ENCODE measurements around the gene RGPD8. TPM values are rescaled to one million over a fixed set of nuclear protein-coding genes. Genes with fewer than 3 reads are reported as not detected.
A peak's percentile ranks its signal among the peaks of the same experiment; 100 is the strongest.

The RGPD8 gene
- total and polyA plus RNA-seq, 2 of the 13 experiments (the other 11 are each of a cell fraction or from before 2014, with no cell fraction given): 2.3 to 12.8 TPM

DNA sequence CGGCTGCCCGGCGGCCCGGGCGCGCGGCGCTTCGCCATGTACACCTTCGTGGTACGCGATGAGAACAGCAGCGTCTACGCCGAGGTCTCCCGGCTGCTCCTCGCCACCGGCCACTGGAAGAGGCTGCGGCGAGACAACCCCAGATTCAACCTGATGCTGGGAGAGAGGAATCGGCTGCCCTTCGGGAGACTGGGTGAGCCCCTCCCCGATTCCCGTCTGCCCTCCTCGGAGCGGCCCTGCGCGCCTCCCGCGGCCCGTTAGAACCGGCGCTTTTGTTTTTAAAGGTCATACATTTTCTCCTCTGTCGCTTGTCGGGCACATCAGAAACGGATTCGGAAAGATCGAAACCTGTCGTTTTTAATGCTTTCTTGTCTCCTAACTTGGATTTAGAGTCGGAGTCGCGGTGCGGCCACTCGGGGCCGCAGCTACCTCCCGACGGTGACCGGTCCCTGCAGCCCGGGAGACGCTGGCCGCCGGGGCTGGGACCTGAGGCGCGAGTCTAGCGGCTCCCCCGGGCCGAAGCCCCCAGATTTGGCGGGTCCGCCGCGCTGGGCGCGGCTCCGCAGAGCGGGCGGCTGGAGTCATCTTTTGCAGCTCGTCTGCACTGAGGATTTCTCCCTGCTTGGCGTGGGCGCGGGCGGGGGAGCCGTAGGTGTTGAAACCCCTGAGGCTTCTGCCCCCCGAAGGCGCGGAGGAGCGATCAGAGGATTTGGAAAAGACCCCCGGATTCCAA is 49.0 kb upstream of the RGPD8 start:
- POLR2A ChIA-PET: interaction anchor here (0.9 to 2.0 kb wide), 6 partner anchors 8 to 428 kb away, joined by 3 to 7 read pairs (median 3); partner anchors contain the start of genes TMEM87B and ZC3H8
- in situ Hi-C loops (cut with HindIII; ENCODE audit: extremely low pct_ligation_motif_present, low pct_unique_long_range_greater_than_20kb): loop anchor here (5.0 kb wide), 1 partner anchor 100 kb away; the partner anchor contains the start of gene CHCHD5
- H3K4me1 ChIP-seq (ENCODE audit: insufficient read depth, low read length): peaks cover 24% of the 10 kb centered on the region
- H3K4me2 ChIP-seq (ENCODE audit: low read depth, low read length): peak overlapping the region; percentile 76
- CTCF ChIA-PET (ENCODE audit: low intra/inter-chr PET ratio, low total read pairs): interaction anchor here (1.3 kb wide), 1 partner anchor 102 kb away, joined by 3 read pairs; the partner anchor contains the start of gene CHCHD5
- H4K20me1 ChIP-seq (ENCODE audit: insufficient read depth, low read length): no peaks in the 10 kb centered on the region
- H3K9ac ChIP-seq (ENCODE audit: insufficient read depth, low read depth, low read length): peak overlapping the region; percentile 80
- ATAC-seq: peak; percentile 24
- no peaks in the 10 kb centered on the region for H3K9me3 ChIP-seq (ENCODE audit: low read length)
- under 1% methylated on average over 63 of the region's 77 CpGs for WGBS (ENCODE audit: low lambda C conversion rate)
- peak overlapping the region; percentile 32 for H2AFZ ChIP-seq (ENCODE audit: low read length)
- BruUV-seq (replicated peaks): TSS peak; percentile 92
- intact Hi-C loops (cut with micrococcal nuclease; ENCODE audit: unreplicated experiment): loop anchor here (5.0 kb wide), 1 partner anchor 245 kb away; no protein-coding TSS in a partner anchor
- H3K36me3 ChIP-seq (replicated peaks in 1 of 2; ENCODE audit: control insufficient read depth in 1 of 2, insufficient read depth in 2 of 2, low read length in 2 of 2): peaks cover 0 to 10% of the 10 kb centered on the region in 2 experiments; a peak in 1 of 5 replicates
- peak; percentile 25 for DNase-seq (ENCODE audit: low spot score)
- peaks cover 23% of the 10 kb centered on the region for H3K79me2 ChIP-seq (ENCODE audit: insufficient read depth, low read length)
- FAIRE-seq: no peak
- peak overlapping the region; percentile 80 for H3K27ac ChIP-seq (ENCODE audit: extremely low read length, insufficient read depth, low read length)
- H3K27me3 ChIP-seq (ENCODE audit: control insufficient read depth in 1 of 2, insufficient read depth in 2 of 2, low read length in 2 of 2): no peaks in the 10 kb centered on the region; a peak in 1 of 5 replicates
- peak overlapping the region; percentile 97 to 99 (median 98) for H3K4me3 ChIP-seq (replicated peaks in 1 of 3; ENCODE audit: insufficient read depth in 1 of 3, low read depth in 2 of 3, low read length in 3 of 3)
- TF ChIP-seq, protein P1, sequence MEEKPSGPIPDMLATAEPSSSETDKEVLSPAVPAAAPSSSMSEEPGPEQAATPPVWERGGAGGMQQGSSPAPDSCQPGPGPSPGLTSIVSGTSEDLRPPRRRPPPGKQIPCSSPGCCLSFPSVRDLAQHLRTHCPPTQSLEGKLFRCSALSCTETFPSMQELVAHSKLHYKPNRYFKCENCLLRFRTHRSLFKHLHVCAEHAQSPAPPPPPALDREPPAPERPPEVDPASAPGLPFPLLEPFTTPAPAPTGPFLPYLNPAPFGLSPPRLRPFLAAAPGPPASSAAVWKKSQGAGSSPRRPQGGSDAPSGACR (CRISPR knock-in tag; IDR thresholded peaks at IDR 0.05): no peak
- TF ChIP-seq, protein P2, sequence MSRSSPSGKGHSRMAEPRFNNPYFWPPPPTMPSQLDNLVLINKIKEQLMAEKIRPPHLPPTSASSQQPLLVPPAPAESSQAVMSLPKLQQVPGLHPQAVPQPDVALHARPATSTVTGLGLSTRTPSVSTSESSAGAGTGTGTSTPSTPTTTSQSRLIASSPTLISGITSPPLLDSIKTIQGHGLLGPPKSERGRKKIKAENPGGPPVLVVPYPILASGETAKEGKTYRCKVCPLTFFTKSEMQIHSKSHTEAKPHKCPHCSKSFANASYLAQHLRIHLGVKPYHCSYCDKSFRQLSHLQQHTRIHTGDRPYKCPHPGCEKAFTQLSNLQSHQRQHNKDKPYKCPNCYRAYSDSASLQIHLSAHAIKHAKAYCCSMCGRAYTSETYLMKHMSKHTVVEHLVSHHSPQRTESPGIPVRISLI (CRISPR knock-in tag; IDR thresholded peaks at IDR 0.05; ENCODE audit: borderline replicate concordance): no peak
- peak; percentile 22; the same call in 1 of the 2 replicates for TF ChIP-seq ZNF709 (CRISPR knock-in tag; IDR thresholded peaks at IDR 0.05)
- TF ChIP-seq NCOR1 (IDR thresholded peaks at IDR 0.05; ENCODE audit: borderline replicate concordance, low read length): no peak
- TF ChIP-seq NCOA1 (CRISPR knock-in tag; IDR thresholded peaks at IDR 0.05): no peak
- TF ChIP-seq, protein P3, sequence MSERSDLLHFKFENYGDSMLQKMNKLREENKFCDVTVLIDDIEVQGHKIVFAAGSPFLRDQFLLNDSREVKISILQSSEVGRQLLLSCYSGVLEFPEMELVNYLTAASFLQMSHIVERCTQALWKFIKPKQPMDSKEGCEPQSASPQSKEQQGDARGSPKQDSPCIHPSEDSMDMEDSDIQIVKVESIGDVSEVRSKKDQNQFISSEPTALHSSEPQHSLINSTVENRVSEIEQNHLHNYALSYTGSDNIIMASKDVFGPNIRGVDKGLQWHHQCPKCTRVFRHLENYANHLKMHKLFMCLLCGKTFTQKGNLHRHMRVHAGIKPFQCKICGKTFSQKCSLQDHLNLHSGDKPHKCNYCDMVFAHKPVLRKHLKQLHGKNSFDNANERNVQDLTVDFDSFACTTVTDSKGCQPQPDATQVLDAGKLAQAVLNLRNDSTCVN (CRISPR knock-in tag; IDR thresholded peaks at IDR 0.05; ENCODE audit: borderline replicate concordance): no peak
- TF ChIP-seq, protein P4, sequence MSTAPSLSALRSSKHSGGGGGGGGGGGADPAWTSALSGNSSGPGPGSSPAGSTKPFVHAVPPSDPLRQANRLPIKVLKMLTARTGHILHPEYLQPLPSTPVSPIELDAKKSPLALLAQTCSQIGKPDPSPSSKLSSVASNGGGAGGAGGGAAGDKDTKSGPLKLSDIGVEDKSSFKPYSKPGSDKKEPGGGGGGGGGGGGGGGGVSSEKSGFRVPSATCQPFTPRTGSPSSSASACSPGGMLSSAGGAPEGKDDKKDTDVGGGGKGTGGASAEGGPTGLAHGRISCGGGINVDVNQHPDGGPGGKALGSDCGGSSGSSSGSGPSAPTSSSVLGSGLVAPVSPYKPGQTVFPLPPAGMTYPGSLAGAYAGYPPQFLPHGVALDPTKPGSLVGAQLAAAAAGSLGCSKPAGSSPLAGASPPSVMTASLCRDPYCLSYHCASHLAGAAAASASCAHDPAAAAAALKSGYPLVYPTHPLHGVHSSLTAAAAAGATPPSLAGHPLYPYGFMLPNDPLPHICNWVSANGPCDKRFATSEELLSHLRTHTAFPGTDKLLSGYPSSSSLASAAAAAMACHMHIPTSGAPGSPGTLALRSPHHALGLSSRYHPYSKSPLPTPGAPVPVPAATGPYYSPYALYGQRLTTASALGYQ (CRISPR knock-in tag; IDR thresholded peaks at IDR 0.05): 0 out of 2 replicates have a peak, but pooled peaks have one; percentile 26
- TF ChIP-seq DR1 (CRISPR knock-in tag; IDR thresholded peaks at IDR 0.05): peak; percentile 56; the same call in 1 of the 2 replicates
- TF ChIP-seq, protein P5, sequence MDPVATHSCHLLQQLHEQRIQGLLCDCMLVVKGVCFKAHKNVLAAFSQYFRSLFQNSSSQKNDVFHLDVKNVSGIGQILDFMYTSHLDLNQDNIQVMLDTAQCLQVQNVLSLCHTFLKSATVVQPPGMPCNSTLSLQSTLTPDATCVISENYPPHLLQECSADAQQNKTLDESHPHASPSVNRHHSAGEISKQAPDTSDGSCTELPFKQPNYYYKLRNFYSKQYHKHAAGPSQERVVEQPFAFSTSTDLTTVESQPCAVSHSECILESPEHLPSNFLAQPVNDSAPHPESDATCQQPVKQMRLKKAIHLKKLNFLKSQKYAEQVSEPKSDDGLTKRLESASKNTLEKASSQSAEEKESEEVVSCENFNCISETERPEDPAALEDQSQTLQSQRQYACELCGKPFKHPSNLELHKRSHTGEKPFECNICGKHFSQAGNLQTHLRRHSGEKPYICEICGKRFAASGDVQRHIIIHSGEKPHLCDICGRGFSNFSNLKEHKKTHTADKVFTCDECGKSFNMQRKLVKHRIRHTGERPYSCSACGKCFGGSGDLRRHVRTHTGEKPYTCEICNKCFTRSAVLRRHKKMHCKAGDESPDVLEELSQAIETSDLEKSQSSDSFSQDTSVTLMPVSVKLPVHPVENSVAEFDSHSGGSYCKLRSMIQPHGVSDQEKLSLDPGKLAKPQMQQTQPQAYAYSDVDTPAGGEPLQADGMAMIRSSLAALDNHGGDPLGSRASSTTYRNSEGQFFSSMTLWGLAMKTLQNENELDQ (CRISPR knock-in tag; IDR thresholded peaks at IDR 0.05; ENCODE audit: borderline replicate concordance): no peak
- TF ChIP-seq ERF (CRISPR knock-in tag; IDR thresholded peaks at IDR 0.05): no peak; the same call in 1 of the 2 replicates
- peak; percentile 1; the same call in 1 of the 2 replicates for TF ChIP-seq REPIN1 (CRISPR knock-in tag; IDR thresholded peaks at IDR 0.05; ENCODE audit: borderline replicate concordance, low read depth)
- TF ChIP-seq DPF2 (CRISPR knock-in tag; IDR thresholded peaks at IDR 0.05; ENCODE audit: borderline replicate concordance, low read depth): no peak
- TF ChIP-seq ZNF720 (CRISPR knock-in tag; IDR thresholded peaks at IDR 0.05): no peak
- TF ChIP-seq RAD21 (CRISPR knock-in tag; IDR thresholded peaks at IDR 0.05): 0 out of 2 replicates have a peak, but pooled peaks have one; percentile 5
- TF ChIP-seq SMAD1 (CRISPR knock-in tag; IDR thresholded peaks at IDR 0.05; ENCODE audit: borderline replicate concordance, low read depth): no peak

Measured in HepG2 (cell line).